ENCODE measurements around the gene ARSB.

GRCh38 chr5:78824831-78825281, 160.3 kb downstream of the ARSB start:
- no peak for TF ChIP-seq CTCF (IDR thresholded peaks at IDR 0.05)
- no peak for TF ChIP-seq ZFX (IDR thresholded peaks at IDR 0.05; ENCODE audit: borderline replicate concordance)

Measured in 22Rv1 (cell line).